ENCODE measurements around the gene PRKAG2.

The PRKAG2 gene

DNA sequence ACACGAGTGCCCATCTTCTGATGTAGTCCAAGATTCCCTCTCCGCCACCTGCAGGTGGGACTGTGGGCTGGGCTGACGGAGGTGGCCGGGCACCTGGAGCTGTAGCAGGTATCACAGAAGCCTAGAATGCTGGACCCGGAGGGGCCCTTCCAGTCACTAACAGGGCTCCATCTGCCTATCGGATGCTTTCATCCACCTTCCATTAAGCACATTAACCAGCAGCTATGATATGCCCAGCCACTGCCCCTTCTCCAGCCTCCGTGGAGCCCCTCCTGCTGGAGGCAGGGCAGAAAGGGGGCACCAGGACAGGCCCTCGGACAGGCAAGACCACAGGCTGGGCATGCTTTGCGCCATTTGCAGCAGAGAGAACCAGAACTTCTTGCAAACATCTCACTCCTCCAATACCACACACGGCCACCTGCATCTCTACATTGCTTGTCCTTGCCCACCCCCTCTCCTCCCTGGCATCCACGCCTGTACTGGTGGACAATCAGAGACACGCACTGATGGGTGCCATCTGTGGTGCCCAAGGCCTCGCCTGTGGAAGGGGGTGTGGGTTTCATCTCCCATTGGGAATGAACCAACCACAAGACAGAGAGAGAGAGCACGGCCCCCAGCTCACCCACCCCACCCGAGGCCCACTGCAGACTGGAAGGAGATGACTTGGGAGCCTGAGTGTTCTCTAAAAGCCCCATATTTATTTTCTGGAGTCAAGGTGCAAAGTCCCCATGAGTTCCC lies 16.8 kb downstream of the PRKAG2 start:
- Histone ChIP-seq H3K4me1 (ENCODE audit: insufficient read depth, low read length, poor library complexity, severe bottlenecking) (no peaks in the 10 kb centered on the region), H3K9ac (ENCODE audit: low read depth, low read length, poor library complexity, severe bottlenecking) (no peak overlapping the region), H3K36me3 (ENCODE audit: insufficient read depth, low read length) (no peaks in the 10 kb centered on the region), H3K79me2 (ENCODE audit: insufficient read depth, low read length) (no peaks in the 10 kb centered on the region), H3K9me3 (ENCODE audit: insufficient read depth, low read depth, low read length) (no peaks in the 10 kb centered on the region), H3F3A (ENCODE audit: low read depth) (no peaks in the 10 kb centered on the region), H3K9me2 (replicated peaks; ENCODE audit: low read depth, low read length) (no peaks in the 10 kb centered on the region), H3K4me3 (ENCODE audit: low read length, poor library complexity, severe bottlenecking) (no peak overlapping the region), H3K27me3 (ENCODE audit: insufficient read depth, low read length, poor library complexity, severe bottlenecking) (no peaks in the 10 kb centered on the region), H4K20me1 (ENCODE audit: insufficient read depth, low read length, poor library complexity, severe bottlenecking) (no peaks in the 10 kb centered on the region), H3K4me2 (ENCODE audit: low read depth, low read length, poor library complexity, severe bottlenecking) (no peak overlapping the region), H2AFZ (ENCODE audit: low read length) (no peak overlapping the region)
- TF ChIP-seq, protein P1, sequence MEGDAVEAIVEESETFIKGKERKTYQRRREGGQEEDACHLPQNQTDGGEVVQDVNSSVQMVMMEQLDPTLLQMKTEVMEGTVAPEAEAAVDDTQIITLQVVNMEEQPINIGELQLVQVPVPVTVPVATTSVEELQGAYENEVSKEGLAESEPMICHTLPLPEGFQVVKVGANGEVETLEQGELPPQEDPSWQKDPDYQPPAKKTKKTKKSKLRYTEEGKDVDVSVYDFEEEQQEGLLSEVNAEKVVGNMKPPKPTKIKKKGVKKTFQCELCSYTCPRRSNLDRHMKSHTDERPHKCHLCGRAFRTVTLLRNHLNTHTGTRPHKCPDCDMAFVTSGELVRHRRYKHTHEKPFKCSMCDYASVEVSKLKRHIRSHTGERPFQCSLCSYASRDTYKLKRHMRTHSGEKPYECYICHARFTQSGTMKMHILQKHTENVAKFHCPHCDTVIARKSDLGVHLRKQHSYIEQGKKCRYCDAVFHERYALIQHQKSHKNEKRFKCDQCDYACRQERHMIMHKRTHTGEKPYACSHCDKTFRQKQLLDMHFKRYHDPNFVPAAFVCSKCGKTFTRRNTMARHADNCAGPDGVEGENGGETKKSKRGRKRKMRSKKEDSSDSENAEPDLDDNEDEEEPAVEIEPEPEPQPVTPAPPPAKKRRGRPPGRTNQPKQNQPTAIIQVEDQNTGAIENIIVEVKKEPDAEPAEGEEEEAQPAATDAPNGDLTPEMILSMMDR (conservative IDR thresholded peaks at IDR 0.05; ENCODE audit: low read length): no peak

DNA sequence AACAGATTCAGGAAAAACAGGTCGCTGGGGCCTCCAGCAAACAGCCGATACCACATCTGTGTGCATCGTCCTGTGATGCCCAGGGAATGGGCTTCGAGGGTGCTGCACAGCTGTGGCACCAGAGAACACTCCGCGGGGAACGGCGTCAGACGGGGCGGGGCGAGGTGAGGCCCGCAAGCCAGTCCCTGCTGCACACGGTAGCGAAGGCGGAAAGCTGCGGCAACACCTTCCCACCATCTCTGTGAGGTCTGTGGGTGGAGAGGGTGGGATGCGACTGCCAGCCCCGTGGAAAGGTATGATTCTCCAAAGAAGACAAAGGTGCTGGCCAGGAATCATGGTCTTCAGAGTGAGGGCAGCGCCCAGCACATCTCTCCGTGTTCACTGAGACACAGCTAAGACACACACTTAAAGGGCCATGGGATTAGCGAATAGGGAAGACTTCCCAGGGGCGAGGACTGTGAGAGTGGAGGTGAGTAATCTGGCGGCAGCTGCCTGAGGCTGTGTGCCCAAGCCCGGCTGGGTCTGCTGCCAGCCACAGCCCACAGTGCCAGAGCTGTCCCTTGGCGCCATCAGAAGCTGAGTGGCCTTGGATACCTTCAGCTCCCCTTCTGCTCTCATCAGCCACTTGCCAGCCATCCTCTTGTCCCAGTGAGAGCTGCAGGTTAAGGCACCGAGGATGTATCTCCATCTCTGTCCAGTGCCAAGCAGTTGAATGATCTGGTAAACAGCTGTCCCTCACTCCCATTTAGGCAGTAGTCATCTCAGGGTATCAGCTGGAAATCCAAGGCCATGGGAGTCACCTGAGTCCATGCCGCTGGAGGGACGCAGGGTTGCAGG lies 17.6 kb downstream of the PRKAG2 start:
- Histone ChIP-seq H2AFZ (ENCODE audit: low read length) (no peak overlapping the region), H3K36me3 (ENCODE audit: insufficient read depth, low read length) (no peaks in the 10 kb centered on the region), H4K20me1 (ENCODE audit: insufficient read depth, low read length, poor library complexity, severe bottlenecking) (no peaks in the 10 kb centered on the region), H3K4me2 (ENCODE audit: low read depth, low read length, poor library complexity, severe bottlenecking) (no peak overlapping the region), H3K79me2 (ENCODE audit: insufficient read depth, low read length) (no peaks in the 10 kb centered on the region), H3K9me3 (ENCODE audit: insufficient read depth, low read depth, low read length) (no peaks in the 10 kb centered on the region), H3K9me2 (replicated peaks; ENCODE audit: low read depth, low read length) (no peaks in the 10 kb centered on the region), H3K4me3 (ENCODE audit: low read length, poor library complexity, severe bottlenecking) (no peak overlapping the region), H3K4me1 (ENCODE audit: insufficient read depth, low read length, poor library complexity, severe bottlenecking) (no peaks in the 10 kb centered on the region), H3K9ac (ENCODE audit: low read depth, low read length, poor library complexity, severe bottlenecking) (no peak overlapping the region), H3K27me3 (ENCODE audit: insufficient read depth, low read length, poor library complexity, severe bottlenecking) (no peaks in the 10 kb centered on the region), H3F3A (ENCODE audit: low read depth) (no peaks in the 10 kb centered on the region)
- TF ChIP-seq, protein P1 (conservative IDR thresholded peaks at IDR 0.05; ENCODE audit: low read length): no peak
- TF ChIP-seq EZH2phosphoT487 (IDR thresholded peaks at IDR 0.05; ENCODE audit: borderline replicate concordance): no peak

DNA sequence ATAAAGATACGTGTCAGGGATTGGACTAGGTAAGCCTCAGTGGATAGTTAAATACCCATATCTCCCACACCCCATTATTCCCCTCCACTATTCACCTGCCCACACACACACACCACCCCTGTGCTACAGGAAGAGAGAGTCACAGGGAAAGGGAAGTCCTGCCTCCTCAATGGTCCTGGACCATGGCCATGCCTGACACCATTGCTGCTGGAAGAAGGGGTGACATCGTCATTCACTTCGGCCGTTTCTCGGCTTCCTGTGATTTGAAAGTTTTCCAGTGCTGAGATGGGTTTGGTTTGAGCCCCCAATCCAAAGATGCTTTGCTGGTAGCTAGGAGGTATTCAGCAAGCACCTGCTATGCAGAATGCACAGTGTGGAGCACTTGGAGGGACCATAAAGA lies 18.5 kb downstream of the PRKAG2 start:
- Histone ChIP-seq H3K4me1 (ENCODE audit: insufficient read depth, low read length, poor library complexity, severe bottlenecking) (no peaks in the 10 kb centered on the region), H3K27me3 (ENCODE audit: insufficient read depth, low read length, poor library complexity, severe bottlenecking) (no peaks in the 10 kb centered on the region), H2AFZ (ENCODE audit: low read length) (no peak overlapping the region), H3K36me3 (ENCODE audit: insufficient read depth, low read length) (no peaks in the 10 kb centered on the region), H4K20me1 (ENCODE audit: insufficient read depth, low read length, poor library complexity, severe bottlenecking) (no peaks in the 10 kb centered on the region), H3K4me2 (ENCODE audit: low read depth, low read length, poor library complexity, severe bottlenecking) (no peak overlapping the region), H3K9ac (ENCODE audit: low read depth, low read length, poor library complexity, severe bottlenecking) (no peak overlapping the region), H3F3A (ENCODE audit: low read depth) (no peaks in the 10 kb centered on the region), H3K9me2 (replicated peaks; ENCODE audit: low read depth, low read length) (no peaks in the 10 kb centered on the region), H3K79me2 (ENCODE audit: insufficient read depth, low read length) (no peaks in the 10 kb centered on the region), H3K9me3 (ENCODE audit: insufficient read depth, low read depth, low read length) (no peaks in the 10 kb centered on the region), H3K4me3 (ENCODE audit: low read length, poor library complexity, severe bottlenecking) (no peak overlapping the region)
- TF ChIP-seq, protein P1 (conservative IDR thresholded peaks at IDR 0.05; ENCODE audit: low read length): no peak
- TF ChIP-seq EZH2phosphoT487 (IDR thresholded peaks at IDR 0.05; ENCODE audit: borderline replicate concordance): no peak
